ENCODE measurements around the gene NRM. TPM values are rescaled to one million over a fixed set of nuclear protein-coding genes. Genes with fewer than 3 reads are reported as not detected.

Gene NRM
- total RNA-seq, 1 experiment from 2014 or later = 13.6 TPM

DNA sequence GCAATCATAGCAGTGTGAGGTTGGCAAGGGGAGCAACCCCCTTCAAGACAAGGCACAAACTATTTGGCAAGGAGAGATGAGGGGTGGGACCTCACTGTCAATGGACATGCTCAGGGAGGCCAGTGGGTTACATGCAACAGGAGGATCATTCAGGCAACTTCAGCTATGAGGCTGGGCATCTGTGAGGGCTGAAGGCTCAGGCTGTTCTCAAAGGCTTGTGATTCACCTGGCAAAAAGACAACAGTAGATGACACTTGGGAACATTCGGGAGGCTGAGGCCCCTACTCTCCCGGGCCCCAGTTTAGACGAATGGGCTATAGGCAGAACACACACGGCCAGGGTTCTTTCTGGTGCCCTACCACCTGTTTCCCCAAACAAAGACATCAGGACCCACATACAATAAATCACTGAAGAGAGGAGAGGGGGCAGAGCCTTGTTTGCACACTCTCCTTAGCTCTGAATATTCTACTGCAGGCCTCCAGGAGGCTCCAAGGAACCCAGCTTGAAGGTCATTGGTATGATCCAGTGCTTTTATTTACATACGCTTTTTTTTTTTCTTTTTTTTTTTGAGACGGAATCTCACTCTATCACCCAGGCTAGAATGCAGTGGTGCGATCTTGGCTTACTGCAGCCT, 37.3 kb upstream of the NRM start:
- Histone ChIP-seq H3K4me2 (ENCODE audit: low read length) (no peak overlapping the region), H4K20me1 (ENCODE audit: insufficient read depth) (peaks cover 17% of the 10 kb centered on the region; the same call in 1 of the 2 replicates), H3K4me3 (replicated peaks in 1 of 2; ENCODE audit: low read depth in 1 of 2, low read length in 2 of 2) (no peak overlapping the region), H3K9ac (ENCODE audit: low read length) (no peak overlapping the region), H3K36me3 (ENCODE audit: control insufficient read depth in 1 of 2, insufficient read depth in 2 of 2, low read length in 2 of 2) (peaks cover 22 to 31% of the 10 kb centered on the region in 2 experiments), H2AFZ (ENCODE audit: low read depth, low read length, poor library complexity, severe bottlenecking) (no peak overlapping the region), H3K79me2 (ENCODE audit: insufficient read depth, low read length) (peaks cover 24% of the 10 kb centered on the region), H3K27ac (ENCODE audit: low read depth, low read length) (peak overlapping the region; percentile 21; the same call in 1 of the 2 replicates), H3K4me1 (ENCODE audit: control insufficient read depth in 1 of 2, insufficient read depth in 2 of 2, low read length in 2 of 2) (peaks cover 12 to 57% of the 10 kb centered on the region in 2 experiments), H3K9me3 (ENCODE audit: control insufficient read depth in 1 of 2, insufficient read depth in 1 of 2, low read depth in 1 of 2, low read length in 2 of 2) (no peaks in the 10 kb centered on the region), H3K27me3 (ENCODE audit: insufficient read depth, low read length) (no peaks in the 10 kb centered on the region), H3K9me2 (ENCODE audit: insufficient read depth) (no peaks in the 10 kb centered on the region)
- BruUV-seq (replicated peaks) = no TSS peak
- TF ChIP-seq SP1 (IDR thresholded peaks at IDR 0.05; ENCODE audit: low read depth) = no peak
- TF ChIP-seq, protein P1, sequence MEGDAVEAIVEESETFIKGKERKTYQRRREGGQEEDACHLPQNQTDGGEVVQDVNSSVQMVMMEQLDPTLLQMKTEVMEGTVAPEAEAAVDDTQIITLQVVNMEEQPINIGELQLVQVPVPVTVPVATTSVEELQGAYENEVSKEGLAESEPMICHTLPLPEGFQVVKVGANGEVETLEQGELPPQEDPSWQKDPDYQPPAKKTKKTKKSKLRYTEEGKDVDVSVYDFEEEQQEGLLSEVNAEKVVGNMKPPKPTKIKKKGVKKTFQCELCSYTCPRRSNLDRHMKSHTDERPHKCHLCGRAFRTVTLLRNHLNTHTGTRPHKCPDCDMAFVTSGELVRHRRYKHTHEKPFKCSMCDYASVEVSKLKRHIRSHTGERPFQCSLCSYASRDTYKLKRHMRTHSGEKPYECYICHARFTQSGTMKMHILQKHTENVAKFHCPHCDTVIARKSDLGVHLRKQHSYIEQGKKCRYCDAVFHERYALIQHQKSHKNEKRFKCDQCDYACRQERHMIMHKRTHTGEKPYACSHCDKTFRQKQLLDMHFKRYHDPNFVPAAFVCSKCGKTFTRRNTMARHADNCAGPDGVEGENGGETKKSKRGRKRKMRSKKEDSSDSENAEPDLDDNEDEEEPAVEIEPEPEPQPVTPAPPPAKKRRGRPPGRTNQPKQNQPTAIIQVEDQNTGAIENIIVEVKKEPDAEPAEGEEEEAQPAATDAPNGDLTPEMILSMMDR (IDR thresholded peaks at IDR 0.05 in 2 of 3, conservative IDR thresholded peaks at IDR 0.05 in 1 of 3; ENCODE audit: borderline replicate concordance in 1 of 3, insufficient read depth in 1 of 3, low read depth in 2 of 3, low read length in 2 of 3) = peak in 2 of 3 experiments; percentile 14 to 18; a peak in 1 of 6 replicates
- TF ChIP-seq ELF1 (IDR thresholded peaks at IDR 0.05; ENCODE audit: borderline replicate concordance, low read depth) = no peak
- no peak for TF ChIP-seq ZNF274 (IDR thresholded peaks at IDR 0.05; ENCODE audit: low read depth, low read length)
- TF ChIP-seq POLR2AphosphoS5 (IDR thresholded peaks at IDR 0.05; ENCODE audit: low read depth, low read length) = no peak
- intact Hi-C loops (cut with micrococcal nuclease) = no loop called here
- RAD21 ChIA-PET (ENCODE audit: low non-redundant PET in 1 of 2, low total read pairs in 2 of 2, uncharacterized antibody in 2 of 2, unreplicated experiment in 2 of 2) = interaction anchor here in 1 of 2 experiments (0.7 to 1.2 kb wide), 2 partner anchors 49 to 156 kb away, joined by 3 read pairs; no protein-coding TSS in a partner anchor
- CTCF ChIA-PET = interaction anchor here (0.7 to 2.5 kb wide), 8 partner anchors 46 to 359 kb away, joined by 3 to 8 read pairs (median 3); no protein-coding TSS in a partner anchor
- ATAC-seq (no peak), DNase-seq (ENCODE audit: low read depth, low spot score) (no peak)
- POLR2A ChIA-PET = interaction anchor here (1.0 to 2.2 kb wide), 4 partner anchors 10 to 113 kb away, joined by 3 to 6 read pairs (median 4); partner anchors contain the start of genes IER3 and MDC1
